GM23338 (cell line): ENCODE results near the gene ITPR2.

Experiments used
- EZH2 ChIP-seq: fragments of 200-600 bp; sonication (generic); IDR thresholded peaks from one replicate; pipeline ENCODE4 v1.8.0; 2017; ENCODE audit warnings: antibody characterized with exemption, mild to moderate bottlenecking, low read depth; ENCODE audit not compliant: unreplicated experiment
- TF ChIP-seq, protein P1 (sequence below), 2 experiments: fragments of 200-600 bp in 1 of 2; sonication (generic) in 1 of 2; conservative IDR thresholded peaks; 2 replicates each; pipeline versions ENCODE4 v1.5.1 to v1.6.1; 2016 to 2017; ENCODE audit warnings: antibody characterized with exemption in 2 of 2, low read depth in 2 of 2, mild to moderate bottlenecking in 2 of 2, moderate library complexity in 1 of 2

DNA sequence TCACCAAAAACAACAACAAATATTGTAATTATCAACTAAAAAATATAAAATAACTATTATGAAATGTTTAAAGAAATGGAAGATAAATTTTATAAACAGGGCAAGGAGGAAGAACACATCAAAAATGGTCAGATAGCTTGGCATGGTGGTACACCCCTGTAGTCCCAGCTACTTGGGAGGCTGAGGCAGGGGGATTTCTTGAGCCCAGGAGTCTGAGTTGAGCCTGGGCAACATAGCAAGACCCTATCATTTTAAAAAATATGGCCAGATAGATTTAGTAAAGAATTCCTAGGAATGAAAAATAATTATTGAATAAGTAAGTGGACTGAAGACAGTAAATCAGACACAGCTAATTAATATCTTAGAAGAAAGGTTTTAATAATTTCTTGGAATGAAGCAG, 32.6 kb downstream of the ITPR2 start:
- TF ChIP-seq, protein P1, sequence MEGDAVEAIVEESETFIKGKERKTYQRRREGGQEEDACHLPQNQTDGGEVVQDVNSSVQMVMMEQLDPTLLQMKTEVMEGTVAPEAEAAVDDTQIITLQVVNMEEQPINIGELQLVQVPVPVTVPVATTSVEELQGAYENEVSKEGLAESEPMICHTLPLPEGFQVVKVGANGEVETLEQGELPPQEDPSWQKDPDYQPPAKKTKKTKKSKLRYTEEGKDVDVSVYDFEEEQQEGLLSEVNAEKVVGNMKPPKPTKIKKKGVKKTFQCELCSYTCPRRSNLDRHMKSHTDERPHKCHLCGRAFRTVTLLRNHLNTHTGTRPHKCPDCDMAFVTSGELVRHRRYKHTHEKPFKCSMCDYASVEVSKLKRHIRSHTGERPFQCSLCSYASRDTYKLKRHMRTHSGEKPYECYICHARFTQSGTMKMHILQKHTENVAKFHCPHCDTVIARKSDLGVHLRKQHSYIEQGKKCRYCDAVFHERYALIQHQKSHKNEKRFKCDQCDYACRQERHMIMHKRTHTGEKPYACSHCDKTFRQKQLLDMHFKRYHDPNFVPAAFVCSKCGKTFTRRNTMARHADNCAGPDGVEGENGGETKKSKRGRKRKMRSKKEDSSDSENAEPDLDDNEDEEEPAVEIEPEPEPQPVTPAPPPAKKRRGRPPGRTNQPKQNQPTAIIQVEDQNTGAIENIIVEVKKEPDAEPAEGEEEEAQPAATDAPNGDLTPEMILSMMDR (conservative IDR thresholded peaks at IDR 0.05; ENCODE audit: low read depth in 2 of 2): no peak
- TF ChIP-seq EZH2: no peak
